Dermis blood vessel endothelial cell (primary cell): ENCODE data around the gene GPR42. TPM values are rescaled to one million over a fixed set of nuclear protein-coding genes. Genes with fewer than 3 reads are reported as not detected.
"Not testable (repeated sequence)": the region's sequence is repeated elsewhere in the genome, so short reads cannot be mapped to it uniquely, and the experiment has no call there.

Source experiments
- DNase-seq: peaks from one replicate; pipeline ENCODE4 v3.0.0; 2010
- total RNA-seq: library from RNA; depleted of rRNA; stranded (reverse); fragments of >200 nt; gene quantifications from 2 replicates; pipeline ENCODE4 v1.2.3, GENCODE V29; 2014

Gene GPR42
- total RNA-seq, 1 donor from 2014 or later: not detected

DNA sequence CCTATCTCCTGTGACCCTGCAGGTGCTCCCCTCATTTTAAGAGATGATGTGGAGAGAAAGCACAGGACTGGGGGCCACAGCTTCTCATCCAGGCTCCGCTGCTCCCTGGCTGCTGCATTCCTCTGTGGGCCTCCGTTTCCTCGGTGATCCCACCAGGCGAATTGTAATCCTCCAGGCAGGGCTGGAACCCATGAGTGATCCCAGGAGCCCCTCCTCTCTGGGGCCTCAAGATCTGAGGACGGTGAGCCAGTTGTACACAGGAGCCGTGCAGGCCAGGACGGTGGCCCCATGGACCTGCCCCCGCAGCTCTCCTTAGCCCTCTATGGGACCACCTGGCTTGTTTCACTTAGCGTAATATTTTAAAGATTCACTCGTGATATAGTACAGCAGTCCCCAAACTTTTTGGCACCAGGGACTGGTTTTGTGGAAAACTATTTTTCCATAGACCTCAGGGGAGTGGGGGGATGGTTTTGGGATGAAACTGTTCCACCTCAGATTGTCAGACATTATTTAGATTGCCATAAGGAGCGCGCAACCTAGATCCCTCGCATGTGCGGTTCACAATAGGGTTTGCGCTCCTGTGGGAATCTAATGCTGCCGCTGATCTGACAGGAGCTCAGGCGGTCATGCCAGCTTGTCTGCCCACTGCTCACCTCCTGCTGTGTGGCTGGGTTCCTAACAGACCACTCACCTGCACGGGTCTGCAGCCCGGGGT, 7.0 kb upstream of the GPR42 start:
- no peak for DNase-seq

DNA sequence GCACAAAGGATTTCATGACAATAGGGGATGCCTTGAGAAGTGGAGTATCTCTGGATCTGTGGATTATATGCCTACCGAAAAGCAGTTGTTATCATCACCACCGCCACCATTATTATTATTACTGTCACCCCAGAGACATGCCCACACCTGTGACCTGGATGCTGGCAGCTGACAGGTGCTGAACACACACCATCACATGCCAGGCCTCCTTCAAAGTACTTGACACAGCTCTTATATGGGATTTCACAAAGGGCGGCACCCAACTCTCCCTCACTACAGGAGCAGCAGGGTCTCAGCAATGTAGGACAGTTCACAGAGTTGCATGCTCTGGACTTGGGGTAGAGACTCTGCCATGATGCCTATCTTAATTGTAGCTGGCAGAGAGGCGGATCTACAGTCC, 5.6 kb upstream of the GPR42 start:
- DNase-seq: no peak

DNA sequence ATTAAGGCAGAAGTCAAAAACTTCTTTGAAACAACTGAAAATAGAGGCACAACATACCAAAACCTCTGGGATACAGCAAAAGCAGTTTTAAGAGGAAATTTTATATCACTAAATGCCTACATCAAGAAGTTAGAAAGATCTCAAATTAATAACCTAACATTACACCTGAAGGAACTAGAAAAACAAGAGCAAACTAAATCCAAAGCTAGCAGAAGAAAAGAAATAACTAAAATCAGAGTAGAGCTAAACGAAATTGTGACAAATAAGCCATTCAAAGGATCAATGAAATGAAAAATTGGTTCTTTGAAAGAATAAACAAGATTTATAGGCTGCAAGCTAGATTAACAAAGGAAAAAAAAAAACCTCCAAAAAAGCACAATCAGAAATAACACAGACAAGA, 2.5 kb upstream of the GPR42 start:
- no peak for DNase-seq

- DNase-seq: no peak
Measured at GRCh38 chr19:35369522-35369921, 1.3 kb upstream of the GPR42 start.

- no peak for DNase-seq
Measured at GRCh38 chr19:35373492-35373891, 2.6 kb downstream of the GPR42 start.

DNA sequence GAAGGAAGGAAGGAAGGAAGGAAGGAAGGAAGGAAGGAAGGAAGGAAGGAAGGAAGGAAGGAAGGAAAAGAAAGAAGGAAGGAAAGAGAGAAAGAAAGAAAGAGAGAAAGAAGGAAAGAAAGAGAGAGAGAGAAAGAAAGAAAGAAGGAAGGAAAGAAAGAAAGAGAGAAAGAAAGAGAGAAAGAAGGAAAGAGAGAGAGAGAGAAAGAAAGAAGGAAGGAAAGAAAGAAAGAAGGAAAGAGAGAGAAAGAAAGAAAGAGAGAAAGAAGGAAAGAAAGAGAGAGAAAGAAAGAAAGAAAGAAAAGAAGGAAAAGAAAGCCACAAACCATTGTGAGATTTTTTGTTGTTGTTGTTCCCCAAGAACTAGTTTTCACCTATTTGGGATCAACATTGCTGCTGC, 3.2 kb downstream of the GPR42 start:
- not testable (repeated sequence) for DNase-seq

DNA sequence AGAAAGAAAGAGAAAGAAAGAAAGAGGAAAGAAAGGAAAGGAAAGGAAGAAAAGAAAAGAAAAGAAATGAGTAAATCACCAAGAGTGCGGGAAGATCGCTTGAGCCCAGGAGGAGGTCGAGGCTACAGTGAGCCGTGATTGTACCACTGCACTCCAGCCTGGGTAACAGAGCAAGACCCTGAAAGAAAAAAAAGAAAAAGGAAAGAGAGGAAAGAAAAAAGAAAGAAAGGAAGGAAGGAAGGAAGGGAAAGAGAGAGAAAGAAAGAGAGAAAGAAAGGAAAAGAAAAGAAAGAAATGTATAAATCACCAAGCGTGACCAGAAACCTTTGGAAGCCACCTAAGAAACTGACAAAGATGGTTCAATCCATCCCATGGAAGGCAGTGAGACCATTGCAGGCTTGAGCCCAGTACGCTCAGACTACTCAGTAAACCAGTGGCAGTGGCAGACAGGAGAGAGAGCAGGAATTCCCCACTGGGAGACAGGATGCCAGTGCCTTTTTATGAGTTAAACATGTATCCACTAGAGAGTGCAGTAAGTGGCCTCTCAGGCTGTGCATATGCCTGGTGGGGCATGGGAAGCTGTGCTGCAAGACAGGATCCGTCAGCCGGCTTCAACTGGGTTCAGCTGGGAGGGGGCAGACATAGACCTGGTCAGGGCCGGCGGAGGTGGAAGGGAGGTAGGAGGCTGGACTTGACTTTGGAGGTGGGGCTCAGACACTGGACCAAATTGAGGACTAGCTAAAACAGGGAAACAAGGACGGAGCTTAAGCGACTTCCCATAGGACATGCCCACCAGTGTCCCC, 4.8 kb downstream of the GPR42 start:
- DNase-seq: no peak

DNA sequence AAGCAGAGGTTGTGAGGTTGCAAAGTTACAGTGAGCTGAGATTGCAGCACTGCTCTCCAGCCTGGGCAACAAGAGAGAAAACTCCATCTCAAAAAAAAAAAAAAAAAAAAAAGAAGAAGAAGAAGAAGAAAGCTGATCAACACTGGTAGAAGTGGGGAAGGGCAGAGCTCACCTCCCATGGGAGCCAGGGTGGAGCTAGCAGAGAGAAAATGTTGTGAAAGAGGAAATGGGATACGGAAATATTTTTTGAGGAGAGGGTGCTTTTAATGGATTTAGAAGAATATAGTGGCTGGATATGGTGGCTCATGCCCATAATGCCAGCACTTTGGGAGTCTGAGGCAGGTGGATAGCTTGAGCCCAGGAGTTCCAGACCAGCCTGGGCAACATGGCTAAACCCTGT, 6.8 kb downstream of the GPR42 start:
- no peak for DNase-seq

GRCh38 chr19:35378356-35378755, 7.5 kb downstream of the GPR42 start:
- DNase-seq: no peak

- not testable (repeated sequence) for DNase-seq
Measured at GRCh38 chr19:35379545-35379944, 8.7 kb downstream of the GPR42 start.

GRCh38 chr19:35379992-35380391, 9.1 kb downstream of the GPR42 start:
- DNase-seq: no peak

GRCh38 chr19:35380450-35381124, 9.7 kb downstream of the GPR42 start:
- DNase-seq: no peak

GRCh38 chr19:35381318-35381717, 10.4 kb downstream of the GPR42 start:
- no peak for DNase-seq

- DNase-seq: no peak
Measured at GRCh38 chr19:35381926-35382325, 11.1 kb downstream of the GPR42 start.

GRCh38 chr19:35383536-35383935, 12.7 kb downstream of the GPR42 start:
- DNase-seq: no peak

DNA sequence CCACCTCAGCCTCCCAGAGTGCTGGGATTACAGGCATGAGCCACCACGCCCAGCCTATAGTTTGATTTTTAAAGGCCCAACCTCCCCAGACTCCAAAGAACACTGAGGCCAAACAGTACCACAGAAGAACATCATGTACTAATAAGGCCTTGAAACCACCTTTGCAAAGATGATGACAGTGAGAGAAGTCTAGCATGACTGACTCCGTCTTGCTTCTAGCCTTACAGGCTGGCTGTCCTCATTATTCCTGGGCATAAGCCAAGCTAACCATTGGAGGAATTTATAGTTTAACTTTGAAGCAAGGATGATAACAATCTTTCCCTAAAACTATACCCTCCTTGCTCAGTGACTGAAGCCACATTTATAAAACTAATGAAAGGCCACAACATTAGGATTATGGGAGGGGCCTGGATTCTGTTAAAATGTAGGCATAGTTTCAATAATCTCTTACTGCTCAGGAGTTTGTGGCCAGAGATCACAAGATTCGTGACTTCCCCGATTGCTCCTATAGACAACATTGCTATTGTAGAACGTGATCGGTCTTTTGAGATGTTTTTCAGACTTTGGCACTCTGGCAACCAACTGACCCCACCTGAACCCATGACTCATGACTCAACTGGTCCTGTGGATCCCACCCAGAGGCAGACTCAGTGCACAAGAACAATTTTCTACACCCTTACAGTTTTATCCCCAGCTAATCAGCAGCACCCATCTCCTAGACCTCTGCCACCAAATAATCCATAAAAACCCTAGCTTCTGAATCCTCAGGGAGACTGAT, 17.6 kb downstream of the GPR42 start:
- no peak for DNase-seq

DNA sequence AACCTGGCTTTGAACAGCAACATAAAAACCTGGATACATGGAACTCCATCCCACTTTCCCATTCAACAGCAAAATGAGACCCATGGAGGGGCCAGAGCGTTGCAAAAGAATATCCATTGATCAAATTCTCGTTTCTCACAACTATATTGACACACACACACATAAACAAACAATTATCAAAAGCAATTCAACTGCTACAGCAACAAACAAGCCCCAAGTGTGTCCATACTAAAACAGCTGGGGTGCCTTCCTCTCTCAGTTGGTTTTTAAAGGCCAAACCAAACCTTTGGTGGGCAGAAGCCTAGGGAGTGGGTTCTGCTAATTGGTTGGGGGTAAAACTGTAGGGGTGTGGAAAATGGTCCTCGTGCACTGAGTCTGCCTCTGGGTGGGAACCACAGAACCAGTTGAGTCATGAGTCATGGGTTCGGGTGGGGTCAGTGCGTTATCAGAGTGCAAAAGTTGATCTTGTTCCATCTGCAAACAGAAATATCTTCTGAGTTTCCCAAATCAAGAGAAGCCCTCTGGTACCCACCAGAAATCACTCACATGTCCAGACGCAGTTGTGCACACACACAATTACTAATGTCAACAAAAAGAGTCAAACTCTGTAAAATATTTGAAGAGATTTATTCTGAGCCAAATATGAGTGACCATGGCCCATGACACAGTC, 18.5 kb downstream of the GPR42 start:
- DNase-seq: no peak

DNA sequence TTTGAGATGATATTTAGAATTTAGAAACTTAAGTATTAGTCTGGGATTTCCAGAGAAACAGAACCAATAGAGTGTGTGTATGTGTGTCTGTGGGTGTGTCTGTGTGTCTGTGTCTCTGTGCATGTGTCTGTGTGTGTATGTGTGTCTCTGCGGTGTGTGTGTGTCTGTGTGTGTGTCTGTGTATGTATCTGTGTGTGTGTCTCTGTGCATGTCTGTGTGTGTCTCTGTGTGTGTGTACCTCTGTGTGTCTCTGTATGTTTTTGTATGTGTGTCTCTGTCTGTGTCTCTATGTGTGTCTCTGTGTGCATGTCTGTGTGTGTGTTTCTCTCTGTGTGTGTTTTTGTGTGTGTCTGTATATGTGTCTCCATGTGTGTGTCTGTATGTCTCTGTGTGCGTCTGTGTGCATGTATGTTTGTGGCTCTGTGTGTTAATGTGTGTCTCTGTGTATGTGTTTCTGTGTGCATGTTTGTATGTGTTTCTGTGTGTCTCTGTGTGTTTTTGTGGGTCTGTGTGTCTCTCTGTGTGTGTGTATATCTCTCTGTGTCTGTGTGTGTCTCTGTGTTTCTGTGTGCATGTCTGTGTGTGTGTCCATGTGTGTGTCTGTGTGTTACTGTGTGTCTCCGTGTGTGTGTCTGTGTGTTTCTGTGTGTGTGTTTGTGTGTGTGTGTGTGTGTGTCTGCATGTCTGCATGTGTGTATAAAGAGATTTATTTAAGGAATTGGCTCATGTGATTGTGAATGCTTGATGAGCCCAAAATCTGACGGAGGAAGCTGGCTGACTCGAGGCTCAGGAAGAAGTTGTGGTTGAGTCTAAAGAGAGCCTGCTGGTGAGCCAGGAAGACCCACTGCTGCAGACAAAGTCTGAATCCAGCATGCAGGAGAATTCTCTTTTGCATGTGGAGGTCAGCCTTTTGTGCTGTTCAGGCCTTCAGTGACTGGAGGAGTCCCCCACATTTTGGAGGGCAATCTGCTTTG, 22.2 kb downstream of the GPR42 start:
- DNase-seq: no peak

GRCh38 chr19:35395382-35396199, 24.7 kb downstream of the GPR42 start:
- DNase-seq: no peak

DNA sequence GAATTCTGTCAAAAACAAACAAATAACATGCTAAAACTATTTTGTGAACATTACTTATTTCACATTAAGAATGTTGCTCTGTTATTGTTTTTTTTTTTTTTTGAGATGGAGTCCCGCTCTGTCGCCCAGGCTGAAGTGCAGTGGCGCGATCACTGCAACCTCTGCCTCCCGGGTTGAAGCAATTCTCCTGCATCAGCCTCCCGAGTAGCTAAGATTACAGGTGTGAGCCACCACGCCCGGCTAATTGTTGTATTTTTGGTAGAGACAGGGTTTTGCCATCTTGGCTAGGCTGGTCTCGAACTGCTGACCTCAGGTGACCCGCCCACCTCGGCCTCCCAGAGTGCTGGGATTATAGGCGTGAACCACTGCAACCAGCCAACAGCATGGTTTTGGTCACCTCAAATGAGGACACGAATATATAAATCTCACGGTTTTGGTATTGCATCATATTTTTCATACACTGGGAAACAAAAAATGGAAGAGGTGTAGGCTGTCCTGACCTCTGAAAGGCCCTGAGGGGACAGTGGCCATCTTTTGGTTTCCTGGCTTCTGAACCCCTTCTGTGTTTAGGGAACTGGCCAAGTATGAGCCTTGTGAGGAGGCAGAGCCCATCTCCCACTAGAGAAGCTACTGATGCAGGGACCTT, 25.5 kb downstream of the GPR42 start:
- DNase-seq: no peak
